Stimulated activated CD8-positive, alpha-beta memory T cell treated with anti-CD3 and anti-CD28 coated beads, Interleukin-4, amount 100 ng/mL, for 4 hours (primary cell): ENCODE results near the gene EPN3.

Experiments
- DNase-seq, 2 donors: peaks; one replicate each; pipeline ENCODE4 v3.0.0-alpha.2; 2020; ENCODE audit warnings: low read depth in 2 of 2, low spot score in 1 of 2

EPN3 gene

GRCh38 chr17:50565402-50566350 is 33.1 kb downstream of the EPN3 start:
- DNase-seq, result no peak

DNA sequence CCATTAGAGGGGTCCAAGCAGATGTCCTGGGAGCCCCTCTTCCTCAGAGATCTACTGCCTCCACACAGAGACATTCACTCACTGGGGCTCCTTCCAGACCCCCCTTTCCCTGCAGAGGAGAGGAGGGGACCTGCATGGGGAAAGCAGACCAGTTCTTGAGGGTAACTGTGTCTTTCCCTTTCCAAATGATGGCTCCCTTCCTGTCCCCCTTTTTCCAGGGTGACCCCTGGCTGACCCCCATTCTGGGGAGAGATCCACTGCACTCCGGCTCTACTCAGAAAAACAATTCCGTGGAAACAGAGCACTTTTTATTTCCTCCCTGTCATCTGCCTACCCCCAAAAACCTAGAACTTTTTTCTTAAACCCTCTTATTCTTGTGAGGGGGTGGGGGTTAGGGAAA is 34.4 kb downstream of the EPN3 start:
- DNase-seq, result no peak

GRCh38 chr17:50568659-50569058 is 36.1 kb downstream of the EPN3 start:
- DNase-seq, result no peak

DNA sequence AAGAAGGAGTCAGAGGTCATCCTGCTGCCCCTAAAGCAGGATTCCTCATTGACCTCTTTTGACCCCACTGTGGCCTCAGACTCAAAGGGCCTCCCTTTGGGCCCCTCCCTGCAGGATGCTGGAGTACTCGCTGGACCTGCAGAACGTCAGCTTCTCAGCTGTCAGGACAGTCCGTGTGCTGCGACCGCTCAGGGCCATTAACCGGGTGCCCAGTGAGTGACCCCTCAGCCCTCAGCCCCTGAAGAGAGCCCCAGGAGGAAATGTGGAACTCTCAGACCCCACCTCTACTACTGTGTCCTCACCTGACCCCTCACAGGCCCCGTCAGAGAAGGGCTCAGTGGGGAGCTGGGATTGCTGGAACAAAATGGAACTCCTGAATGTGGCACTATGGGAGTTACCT is 37.1 kb downstream of the EPN3 start:
- no peak for DNase-seq

DNA sequence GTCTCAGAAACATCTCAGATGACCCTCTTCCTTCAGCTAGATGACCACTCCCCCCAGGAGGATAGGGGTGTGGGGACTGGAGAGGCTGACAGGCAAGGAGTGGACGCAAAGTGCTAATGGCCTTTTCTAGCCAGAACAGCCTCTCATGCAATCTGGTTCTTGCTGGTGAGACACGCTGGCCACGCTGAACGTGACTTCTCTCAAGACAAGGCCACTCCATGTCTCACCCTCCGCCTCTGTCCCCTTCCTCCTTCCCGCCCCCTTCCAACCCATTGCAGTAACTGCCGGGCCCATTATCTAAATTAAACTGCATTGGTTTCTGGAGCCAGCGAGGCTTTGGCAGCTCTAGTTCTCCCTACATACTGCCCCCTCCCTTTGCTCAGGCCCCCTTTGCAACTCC is 37.5 kb downstream of the EPN3 start:
- no peak for DNase-seq

GRCh38 chr17:50570528-50570927 is 38.0 kb downstream of the EPN3 start:
- DNase-seq, result no peak

DNA sequence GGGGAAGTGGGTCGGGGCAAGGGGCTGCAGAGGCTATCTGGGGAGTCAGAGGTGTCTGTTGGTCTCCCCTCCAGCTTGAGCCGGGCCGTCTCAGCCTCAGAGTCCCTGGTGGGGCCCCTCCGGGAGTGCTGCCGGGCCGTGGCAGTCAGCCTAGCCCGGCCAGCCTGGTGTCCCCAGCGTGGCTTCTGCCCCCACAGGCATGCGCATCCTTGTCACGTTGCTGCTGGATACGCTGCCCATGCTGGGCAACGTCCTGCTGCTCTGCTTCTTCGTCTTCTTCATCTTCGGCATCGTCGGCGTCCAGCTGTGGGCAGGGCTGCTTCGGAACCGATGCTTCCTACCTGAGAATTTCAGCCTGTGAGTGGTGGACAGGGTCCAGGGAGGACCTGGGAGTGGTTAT is 39.1 kb downstream of the EPN3 start:
- no peak for DNase-seq

- DNase-seq, result no peak
Observed at GRCh38 chr17:50572541-50572940, 40.0 kb downstream of the EPN3 start.

GRCh38 chr17:50573866-50574611 is 41.5 kb downstream of the EPN3 start:
- no peak for DNase-seq

DNA sequence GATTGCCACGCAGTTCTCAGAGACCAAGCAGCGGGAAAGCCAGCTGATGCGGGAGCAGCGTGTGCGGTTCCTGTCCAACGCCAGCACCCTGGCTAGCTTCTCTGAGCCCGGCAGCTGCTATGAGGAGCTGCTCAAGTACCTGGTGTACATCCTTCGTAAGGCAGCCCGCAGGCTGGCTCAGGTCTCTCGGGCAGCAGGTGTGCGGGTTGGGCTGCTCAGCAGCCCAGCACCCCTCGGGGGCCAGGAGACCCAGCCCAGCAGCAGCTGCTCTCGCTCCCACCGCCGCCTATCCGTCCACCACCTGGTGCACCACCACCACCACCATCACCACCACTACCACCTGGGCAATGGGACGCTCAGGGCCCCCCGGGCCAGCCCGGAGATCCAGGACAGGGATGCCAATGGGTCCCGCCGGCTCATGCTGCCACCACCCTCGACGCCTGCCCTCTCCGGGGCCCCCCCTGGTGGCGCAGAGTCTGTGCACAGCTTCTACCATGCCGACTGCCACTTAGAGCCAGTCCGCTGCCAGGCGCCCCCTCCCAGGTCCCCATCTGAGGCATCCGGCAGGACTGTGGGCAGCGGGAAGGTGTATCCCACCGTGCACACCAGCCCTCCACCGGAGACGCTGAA is 43.2 kb downstream of the EPN3 start:
- no peak for DNase-seq

DNA sequence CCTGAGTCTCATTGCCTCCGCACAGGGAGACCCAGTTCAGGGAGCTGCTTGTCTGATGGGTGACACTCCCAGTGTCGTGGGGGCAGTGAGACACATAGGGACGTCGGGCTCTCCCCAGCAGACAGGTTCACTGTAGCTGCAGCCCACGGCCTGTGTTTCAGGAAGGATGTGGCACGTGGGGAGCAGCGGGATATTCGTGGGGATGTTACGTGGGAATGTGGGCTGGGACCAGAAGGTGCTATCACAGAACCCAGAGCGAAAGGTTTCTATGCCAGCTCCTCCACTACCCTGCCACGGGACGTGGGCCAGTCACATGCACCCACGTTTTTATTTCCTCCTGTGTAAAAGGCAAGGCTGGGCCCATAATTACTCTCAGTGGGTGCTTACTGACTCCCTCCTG is 44.3 kb downstream of the EPN3 start:
- DNase-seq, result no peak

GRCh38 chr17:50577451-50577954 is 45.0 kb downstream of the EPN3 start:
- DNase-seq, result no peak

DNA sequence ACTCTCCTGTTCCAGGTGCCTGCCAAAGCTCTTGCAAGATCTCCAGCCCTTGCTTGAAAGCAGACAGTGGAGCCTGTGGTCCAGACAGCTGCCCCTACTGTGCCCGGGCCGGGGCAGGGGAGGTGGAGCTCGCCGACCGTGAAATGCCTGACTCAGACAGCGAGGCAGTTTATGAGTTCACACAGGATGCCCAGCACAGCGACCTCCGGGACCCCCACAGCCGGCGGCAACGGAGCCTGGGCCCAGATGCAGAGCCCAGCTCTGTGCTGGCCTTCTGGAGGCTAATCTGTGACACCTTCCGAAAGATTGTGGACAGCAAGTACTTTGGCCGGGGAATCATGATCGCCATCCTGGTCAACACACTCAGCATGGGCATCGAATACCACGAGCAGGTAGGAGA is 45.6 kb downstream of the EPN3 start:
- no peak for DNase-seq

DNA sequence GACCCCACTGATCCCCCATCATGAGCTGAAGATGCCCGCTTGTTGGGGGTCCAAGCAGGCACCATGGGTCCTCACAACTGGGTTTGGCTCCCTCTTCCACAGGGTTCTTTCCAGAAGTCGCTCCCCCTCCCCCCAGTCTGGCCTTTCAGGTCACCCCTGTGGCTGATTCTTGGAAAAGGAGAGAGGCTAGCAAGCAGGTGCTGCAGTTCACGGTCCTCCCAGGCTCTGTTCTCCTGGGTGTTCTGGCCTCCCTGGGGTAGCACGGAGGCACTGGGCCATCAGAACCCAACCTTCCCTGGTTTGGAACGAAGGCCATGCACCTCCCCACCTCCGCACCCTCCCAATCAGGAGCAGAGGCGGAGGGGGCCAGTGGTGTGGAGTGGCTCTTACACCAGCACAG is 46.9 kb downstream of the EPN3 start:
- DNase-seq, result no peak

DNA sequence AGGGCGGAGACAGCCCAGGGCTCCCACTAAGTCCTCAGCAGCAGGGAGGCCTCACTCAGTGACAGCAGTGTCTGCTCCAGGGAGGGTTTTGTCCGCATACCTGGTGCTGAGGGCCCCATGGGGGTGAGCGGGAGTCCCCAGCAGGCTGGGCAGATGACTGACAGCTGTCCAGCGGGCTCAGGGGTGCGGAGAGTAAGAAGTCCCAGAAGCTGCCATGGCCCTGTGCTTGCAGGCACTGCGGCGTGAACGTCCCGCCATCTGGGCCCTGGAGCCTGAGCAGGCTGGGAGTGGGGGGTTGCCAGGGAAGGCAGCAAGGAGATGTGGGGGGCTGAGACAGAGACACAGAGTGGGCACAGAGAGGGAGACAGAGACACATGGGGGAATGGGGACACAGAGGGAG is 48.1 kb downstream of the EPN3 start:
- no peak for DNase-seq

- DNase-seq, result no peak
Observed at GRCh38 chr17:50581316-50581715, 48.8 kb downstream of the EPN3 start.

DNA sequence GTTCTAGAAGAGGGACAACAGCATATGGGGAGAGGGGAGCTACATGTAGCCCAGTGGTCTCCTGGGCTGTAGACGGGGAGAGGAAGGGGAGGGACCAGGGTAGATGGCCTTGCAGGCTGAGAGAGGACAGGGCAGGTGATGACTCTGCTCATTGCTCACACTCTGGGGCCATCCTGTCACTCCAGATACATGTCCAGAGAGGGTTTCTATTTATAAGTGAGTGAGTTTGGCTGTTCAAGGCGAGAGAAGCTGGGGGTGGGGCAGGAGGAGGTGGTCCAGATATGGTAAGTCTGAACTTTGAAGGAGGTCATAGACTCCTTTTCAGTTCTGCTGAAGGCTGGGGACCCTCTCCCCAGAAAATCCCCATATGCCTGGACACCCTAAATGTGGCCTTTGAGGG is 50.2 kb downstream of the EPN3 start:
- DNase-seq, result no peak

DNA sequence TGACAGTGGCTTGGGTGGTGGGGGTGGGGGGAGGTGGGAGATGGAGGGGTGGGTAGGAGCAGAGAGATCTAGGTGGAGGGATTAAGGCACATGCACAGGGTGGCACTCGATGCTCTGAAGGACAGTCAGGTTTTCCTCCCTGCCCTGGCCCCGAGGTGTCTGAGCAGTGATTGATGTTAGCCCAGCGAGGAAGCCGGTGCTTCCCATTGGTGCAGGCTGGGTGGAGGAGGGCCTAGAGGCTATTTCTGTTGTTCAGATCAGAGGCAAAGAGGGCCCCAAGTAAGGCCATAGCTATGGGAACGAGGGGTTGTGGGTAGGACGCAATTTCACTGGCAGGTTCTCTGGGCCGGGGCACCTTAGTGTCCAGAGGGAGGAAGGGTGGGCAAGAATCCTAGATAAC is 51.1 kb downstream of the EPN3 start:
- no peak for DNase-seq

DNA sequence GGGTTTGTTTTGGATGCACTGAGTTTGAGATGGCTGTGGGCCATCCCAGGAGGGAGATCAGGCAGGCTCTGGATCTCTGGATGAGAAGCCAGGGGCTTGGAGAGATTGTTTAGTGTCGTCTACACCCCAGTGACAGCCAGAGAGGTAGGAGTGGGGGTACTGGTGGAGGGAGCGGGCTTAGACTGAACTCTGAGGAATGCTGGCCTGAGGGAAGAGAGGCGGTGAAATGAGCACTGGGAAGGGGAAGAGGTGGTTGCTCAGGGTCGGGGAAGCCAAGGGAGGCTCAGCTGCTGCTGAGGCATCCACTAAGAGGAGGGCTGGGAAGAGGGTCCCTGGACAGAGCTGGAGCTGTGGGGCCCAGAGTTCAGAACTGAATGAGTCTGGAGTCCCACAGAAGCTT is 51.6 kb downstream of the EPN3 start:
- no peak for DNase-seq

GRCh38 chr17:50584749-50585148 is 52.2 kb downstream of the EPN3 start:
- DNase-seq, result no peak

DNA sequence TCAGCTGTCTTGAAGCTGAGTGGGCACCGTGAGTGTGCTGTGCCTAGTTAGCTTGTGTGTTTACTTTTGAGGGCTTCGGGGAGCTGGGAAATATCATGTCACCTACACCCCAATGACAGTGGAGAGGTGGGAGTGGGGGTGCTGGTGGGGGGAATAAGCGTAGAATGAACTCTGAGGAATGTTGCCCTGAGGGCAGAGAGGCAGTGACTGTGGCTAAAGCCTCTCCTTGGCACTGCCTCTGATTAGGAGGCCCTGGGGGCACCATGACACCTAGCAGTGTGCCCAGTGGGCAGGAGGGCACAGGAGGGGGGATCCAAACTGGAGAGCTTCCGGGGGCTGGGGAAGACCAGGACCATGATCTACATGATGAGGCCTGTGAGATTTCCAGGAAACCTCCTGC is 52.8 kb downstream of the EPN3 start:
- DNase-seq, result no peak

DNA sequence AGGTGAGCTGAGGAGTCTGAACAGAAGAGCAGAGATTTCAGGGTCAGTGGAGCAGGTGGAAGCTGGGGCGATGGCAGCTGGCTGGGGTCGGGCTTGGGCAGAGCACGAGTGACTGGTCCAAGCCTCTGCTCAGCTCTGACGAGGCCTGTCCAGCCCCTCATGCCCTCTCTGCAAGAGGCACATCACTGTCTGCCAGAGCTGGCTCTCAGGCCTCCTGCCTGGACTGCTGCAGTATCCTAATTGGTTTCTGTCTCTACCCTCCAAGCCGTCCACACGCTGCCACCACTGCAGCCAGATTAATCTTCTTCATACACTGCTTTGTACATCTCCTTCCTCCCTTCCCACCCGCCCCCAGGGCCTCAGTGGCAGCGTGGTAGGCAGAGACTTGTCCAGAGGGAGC is 53.4 kb downstream of the EPN3 start:
- DNase-seq, result no peak
